C4-2B (cell line): ENCODE data around the gene SCTR.

Experiments used
- H3K27ac ChIP-seq: fragments of 450-650 bp; 2 replicates; pipeline ENCODE4 v1.5.1; 2017
- CTCF ChIP-seq: fragments of 450-650 bp; conservative IDR thresholded peaks from 2 replicates; pipeline ENCODE4 v1.5.1; 2017; ENCODE audit warnings: mild to moderate bottlenecking
- ZFX ChIP-seq: fragments of 450-650 bp; IDR thresholded peaks from 2 replicates; pipeline ENCODE4 v1.6.1; 2017

SCTR gene

DNA sequence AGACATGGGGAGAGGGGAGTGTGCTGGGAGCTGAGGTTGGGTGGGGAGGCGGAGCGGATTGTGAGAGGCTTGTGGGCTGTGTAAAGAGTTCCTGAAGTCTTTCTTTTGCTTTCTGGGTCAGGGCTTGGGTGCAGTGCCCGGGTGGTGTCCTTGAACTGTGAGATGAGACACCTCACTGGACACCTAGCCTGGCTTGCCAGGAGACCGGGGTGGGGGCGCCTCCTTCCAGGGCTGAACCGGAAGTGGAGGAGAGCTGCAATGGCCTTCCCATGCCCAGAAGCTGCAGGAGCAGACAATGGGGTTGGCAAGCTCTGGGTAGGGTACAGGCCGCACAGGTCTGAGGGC is 88.4 kb downstream of the SCTR start:
- TF ChIP-seq ZFX (no peak), CTCF (no peak)
- H3K27ac ChIP-seq: no peak overlapping the region

GRCh38 chr2:119435081-119435952 is 89.0 kb downstream of the SCTR start:
- no peak overlapping the region for H3K27ac ChIP-seq

GRCh38 chr2:119434664-119435063 is 89.6 kb downstream of the SCTR start:
- TF ChIP-seq CTCF (no peak), ZFX (no peak)
- H3K27ac ChIP-seq: no peak overlapping the region

More at GRCh38 chr2:119435081-119435952, 89.0 kb downstream of the SCTR start:
- TF ChIP-seq CTCF (no peak), ZFX (no peak)

- no peak overlapping the region for H3K27ac ChIP-seq
- no peak for TF ChIP-seq CTCF
- TF ChIP-seq ZFX: no peak
These were observed 90.5 kb downstream of the SCTR start for GRCh38 chr2:119433636-119434327.

DNA sequence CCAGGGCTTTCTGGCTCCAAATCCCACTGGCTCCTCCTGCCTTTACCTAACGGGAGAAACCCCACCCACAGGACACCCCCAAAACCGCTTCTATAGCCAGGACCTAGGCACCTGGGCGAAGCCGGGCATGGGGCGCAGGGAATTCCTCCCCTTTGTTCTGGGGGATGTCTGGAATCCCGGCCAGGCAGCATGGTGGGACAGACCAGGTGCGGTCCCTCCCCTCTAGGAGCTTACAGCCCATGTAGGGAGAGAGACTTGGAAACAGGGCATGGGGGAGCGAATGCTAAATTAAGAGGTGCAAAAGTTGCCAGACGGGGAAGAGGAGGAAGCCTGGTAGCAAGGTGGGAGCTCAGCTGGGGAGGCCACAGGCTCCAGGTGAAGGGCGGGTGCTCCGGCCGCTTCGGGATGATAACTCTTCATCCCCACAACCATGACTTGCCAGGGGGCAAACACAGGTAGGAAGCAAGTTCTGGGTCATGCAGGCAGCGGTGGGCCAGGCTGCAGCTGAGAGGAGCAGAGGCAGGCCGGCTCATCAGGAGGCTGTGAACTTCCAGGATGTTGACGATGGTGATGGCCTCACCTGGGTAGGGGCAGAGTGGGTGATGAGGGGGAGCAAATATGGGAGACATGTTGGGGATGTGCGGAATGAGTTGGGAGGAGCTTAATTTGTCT is 91.3 kb downstream of the SCTR start:
- no peak for TF ChIP-seq ZFX
- no peak for TF ChIP-seq CTCF
- H3K27ac ChIP-seq: no peak overlapping the region

GRCh38 chr2:119431976-119432850 is 92.1 kb downstream of the SCTR start:
- peak overlapping the region; percentile 54 for H3K27ac ChIP-seq
- TF ChIP-seq ZFX: no peak
- no peak for TF ChIP-seq CTCF
